ENCODE results near the gene BARX1.

The BARX1 gene

GRCh38 chr9:93955981-93956784 lies 1.0 kb upstream of the BARX1 start:
- H3K4me3 ChIP-seq (ENCODE audit: low read depth, low read length): no peak overlapping the region
- DNase-seq (ENCODE audit: low read depth): no peak
- TF ChIP-seq CTCF (IDR thresholded peaks at IDR 0.05; ENCODE audit: low read depth, low read length, missing control alignments): no peak

GRCh38 chr9:93954434-93955061 lies 607 bp downstream of the BARX1 start:
- DNase-seq (ENCODE audit: low read depth): no peak
- no peak overlapping the region for H3K4me3 ChIP-seq (ENCODE audit: low read depth, low read length)
- no peak for TF ChIP-seq CTCF (IDR thresholded peaks at IDR 0.05; ENCODE audit: low read depth, low read length, missing control alignments)

GRCh38 chr9:93953496-93954433 lies 1.4 kb downstream of the BARX1 start:
- no peak for DNase-seq (ENCODE audit: low read depth)
- H3K4me3 ChIP-seq (ENCODE audit: low read depth, low read length): no peak overlapping the region
- no peak for TF ChIP-seq CTCF (IDR thresholded peaks at IDR 0.05; ENCODE audit: low read depth, low read length, missing control alignments)

GRCh38 chr9:93952784-93953495 lies 2.2 kb downstream of the BARX1 start:
- no peak for DNase-seq (ENCODE audit: low read depth)
- no peak overlapping the region for H3K4me3 ChIP-seq (ENCODE audit: low read depth, low read length)
- TF ChIP-seq CTCF (IDR thresholded peaks at IDR 0.05; ENCODE audit: low read depth, low read length, missing control alignments): no peak

GRCh38 chr9:93952119-93952783 lies 2.9 kb downstream of the BARX1 start:
- TF ChIP-seq CTCF (IDR thresholded peaks at IDR 0.05; ENCODE audit: low read depth, low read length, missing control alignments): no peak
- no peak for DNase-seq (ENCODE audit: low read depth)
- H3K4me3 ChIP-seq (ENCODE audit: low read depth, low read length): no peak overlapping the region

- no peak overlapping the region for H3K4me3 ChIP-seq (ENCODE audit: low read depth, low read length)
- TF ChIP-seq CTCF (IDR thresholded peaks at IDR 0.05; ENCODE audit: low read depth, low read length, missing control alignments): no peak
- no peak for DNase-seq (ENCODE audit: low read depth)
Measured at GRCh38 chr9:93951655-93952118, 3.5 kb downstream of the BARX1 start.

Measured in GM12864 (cell line).